IPS DF 6.9 (cell line): ENCODE data around the gene STAT5B.

Experiments used
- DNase-seq: peaks from one replicate; pipeline ENCODE4 v3.0.0-alpha.2; 2013; ENCODE audit warnings: low read depth, low spot score
- H3K27ac ChIP-seq: one replicate; pipeline ENCODE4 v1.5.1; 2013; ENCODE audit warnings: low read length, control low read depth
- H3K27me3 ChIP-seq: 2 replicates; pipeline ENCODE4 v1.6.1; 2013; ENCODE audit warnings: mild to moderate bottlenecking, low read length; ENCODE audit not compliant: control insufficient read depth, insufficient read depth
- H3K36me3 ChIP-seq: 2 replicates; pipeline ENCODE4 v1.6.1; 2013; ENCODE audit warnings: low read length; ENCODE audit not compliant: control insufficient read depth, insufficient read depth
- H3K4me1 ChIP-seq: 2 replicates; pipeline ENCODE4 v1.6.1; 2013; ENCODE audit warnings: low read length; ENCODE audit not compliant: control insufficient read depth, insufficient read depth
- H3K4me3 ChIP-seq: 2 replicates; pipeline ENCODE4 v1.5.1; 2013; ENCODE audit warnings: mild to moderate bottlenecking, low read length
- H3K9me3 ChIP-seq: 2 replicates; pipeline ENCODE4 v1.6.1; 2013; ENCODE audit warnings: low read length, inconsistent platforms; ENCODE audit not compliant: control insufficient read depth, insufficient read depth
- WGBS: extraction: QIAGEN DNeasy Blood & Tissue Kit; methylation state at CpG from one replicate; pipeline ENCODE4 v1.1.7; 2013; ENCODE audit warnings: mixed read lengths, missing lambda C conversion rate; ENCODE audit not compliant: insufficient read length, insufficient coverage; 5-methylcytosine and 5-hydroxymethylcytosine counted together

The STAT5B gene

DNA sequence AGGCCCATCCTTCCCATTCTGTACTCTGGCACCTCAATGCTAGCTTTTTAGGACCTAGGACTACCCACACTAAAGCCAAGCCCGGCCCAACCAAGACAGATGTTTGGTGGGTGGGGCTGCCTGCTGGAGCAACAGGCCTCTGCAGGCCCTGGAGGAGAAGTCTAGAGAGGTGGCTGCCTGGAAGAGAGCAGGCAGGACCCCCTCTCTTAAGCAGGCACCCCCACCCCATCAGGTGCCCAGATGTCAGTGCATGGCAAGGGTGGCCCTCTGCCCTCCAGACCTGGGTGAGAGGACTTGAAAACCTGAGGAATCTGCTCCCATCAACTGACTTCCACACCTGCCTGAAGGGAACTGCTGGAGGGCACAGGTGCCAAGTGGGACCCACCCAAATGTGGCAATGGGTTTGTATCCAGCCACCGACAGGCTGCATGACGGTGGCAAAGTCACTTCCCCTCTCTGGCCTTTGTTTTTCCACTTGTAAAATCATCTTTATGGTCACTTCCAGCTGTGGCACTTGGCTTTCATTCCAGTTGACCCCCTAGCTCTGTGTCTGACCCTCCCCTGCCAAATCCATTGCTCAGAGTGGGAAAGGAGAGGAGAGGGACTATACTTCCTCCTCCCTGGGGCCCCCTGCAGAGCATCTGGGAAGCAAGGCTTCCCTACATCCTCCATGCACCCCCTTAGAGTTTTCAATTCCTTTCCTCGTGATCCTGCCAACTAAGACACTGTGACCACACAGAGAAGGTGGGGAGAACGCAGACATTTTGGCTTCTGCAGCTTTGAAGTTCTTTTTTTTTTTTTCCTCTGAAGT is 10.4 kb upstream of the STAT5B start:
- no peaks in the 10 kb centered on the region for H3K36me3 ChIP-seq
- peaks cover 3% of the 10 kb centered on the region; the same call in 1 of the 2 replicates for H3K27me3 ChIP-seq
- no peak for DNase-seq
- no peak overlapping the region for H3K4me3 ChIP-seq
- no peak overlapping the region for H3K27ac ChIP-seq
- H3K4me1 ChIP-seq: 0 out of 2 replicates have a peak, but pooled peaks cover 3% of the 10 kb centered on the region
- no CpG with 5 or more reads among the region's 5 CpGs for WGBS
- H3K9me3 ChIP-seq: no peaks in the 10 kb centered on the region

DNA sequence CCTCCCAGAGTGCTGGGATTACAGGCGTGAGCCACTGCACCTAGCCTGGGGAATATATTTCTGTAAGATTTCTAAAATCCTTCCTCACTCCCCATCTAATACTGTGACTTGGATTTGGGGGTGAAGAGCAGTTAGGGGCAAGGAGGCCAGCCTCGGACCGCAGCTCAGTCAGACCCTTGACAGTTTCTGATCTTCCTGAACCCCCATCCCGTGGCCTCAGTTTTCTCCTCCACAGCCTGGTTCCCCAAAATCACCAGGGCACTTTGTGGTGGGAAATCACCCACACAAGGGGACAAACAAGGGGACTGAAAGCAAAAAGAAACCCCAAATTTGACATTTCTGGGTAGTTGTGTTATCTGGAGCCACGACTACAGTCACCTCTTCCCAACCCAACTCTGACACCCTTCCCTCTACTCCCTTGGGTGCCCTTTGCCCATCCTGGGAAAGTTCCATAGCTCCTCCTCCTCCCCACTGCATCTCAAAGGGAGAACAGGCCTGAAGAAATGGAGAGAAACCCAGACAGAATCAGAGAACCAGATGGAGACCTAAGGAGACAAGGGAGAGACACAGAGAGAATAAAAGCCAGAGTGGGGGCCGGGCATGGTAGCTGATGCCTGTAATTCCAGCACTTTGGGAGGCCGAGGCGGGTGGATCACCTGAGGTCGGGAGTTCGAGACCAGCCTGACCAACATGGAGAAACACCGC is 9.3 kb upstream of the STAT5B start:
- Histone ChIP-seq H3K9me3 (no peaks in the 10 kb centered on the region), H3K4me3 (no peak overlapping the region), H3K27ac (no peak overlapping the region), H3K36me3 (no peaks in the 10 kb centered on the region), H3K27me3 (peaks cover 3% of the 10 kb centered on the region; the same call in 1 of the 2 replicates), H3K4me1 (0 out of 2 replicates have a peak, but pooled peaks cover 3% of the 10 kb centered on the region)
- no CpG with 5 or more reads among the region's 11 CpGs for WGBS
- no peak for DNase-seq

DNA sequence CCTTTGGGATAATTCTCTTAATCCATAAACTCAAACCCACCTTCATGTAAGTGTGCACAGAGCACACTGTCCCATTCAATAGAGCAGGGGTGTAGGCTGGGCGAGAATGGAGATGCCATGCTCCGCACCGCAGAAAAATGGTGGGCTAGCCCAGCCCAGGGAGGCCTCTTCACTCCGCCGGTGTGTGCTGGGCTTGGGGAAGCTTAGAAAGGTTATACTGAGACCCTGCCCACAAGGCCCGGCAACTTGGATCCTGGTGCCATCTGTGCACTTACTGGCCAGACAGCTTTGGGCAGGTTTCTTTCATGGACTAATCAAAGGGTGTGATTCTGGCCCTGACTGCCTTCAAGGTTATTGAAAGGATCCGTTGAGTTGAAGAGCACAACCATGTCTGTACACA is 8.4 kb upstream of the STAT5B start:
- WGBS: no CpG with 5 or more reads among the region's 7 CpGs
- Histone ChIP-seq H3K9me3 (no peaks in the 10 kb centered on the region), H3K27ac (no peak overlapping the region), H3K36me3 (no peaks in the 10 kb centered on the region), H3K4me3 (no peak overlapping the region), H3K27me3 (peaks cover 3% of the 10 kb centered on the region; the same call in 1 of the 2 replicates), H3K4me1 (0 out of 2 replicates have a peak, but pooled peaks cover 3% of the 10 kb centered on the region)
- no peak for DNase-seq

DNA sequence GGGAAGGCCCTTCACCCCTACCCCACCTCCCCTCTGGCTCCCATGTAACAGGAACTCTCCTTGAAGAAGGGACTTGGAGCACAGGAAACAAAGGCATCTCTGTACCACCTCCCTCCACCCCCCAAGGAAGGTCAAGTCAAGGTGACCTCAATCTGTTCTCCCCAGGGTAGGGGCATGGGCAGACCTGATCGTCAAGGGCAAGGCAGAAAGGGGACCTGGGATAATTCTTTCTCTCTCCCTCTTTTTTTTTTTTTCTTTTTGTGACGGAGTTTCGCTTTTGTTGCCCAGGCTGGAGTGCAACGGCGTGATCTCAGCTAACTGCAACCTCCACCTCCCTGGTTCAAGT is 7.8 kb upstream of the STAT5B start:
- H3K27ac ChIP-seq: no peak overlapping the region
- H3K27me3 ChIP-seq: peaks cover 3% of the 10 kb centered on the region; the same call in 1 of the 2 replicates
- H3K4me3 ChIP-seq: no peak overlapping the region
- H3K36me3 ChIP-seq: no peaks in the 10 kb centered on the region
- 0 out of 2 replicates have a peak, but pooled peaks cover 1% of the 10 kb centered on the region for H3K4me1 ChIP-seq
- no CpG with 5 or more reads among the region's 5 CpGs for WGBS
- no peaks in the 10 kb centered on the region for H3K9me3 ChIP-seq
- DNase-seq: no peak

DNA sequence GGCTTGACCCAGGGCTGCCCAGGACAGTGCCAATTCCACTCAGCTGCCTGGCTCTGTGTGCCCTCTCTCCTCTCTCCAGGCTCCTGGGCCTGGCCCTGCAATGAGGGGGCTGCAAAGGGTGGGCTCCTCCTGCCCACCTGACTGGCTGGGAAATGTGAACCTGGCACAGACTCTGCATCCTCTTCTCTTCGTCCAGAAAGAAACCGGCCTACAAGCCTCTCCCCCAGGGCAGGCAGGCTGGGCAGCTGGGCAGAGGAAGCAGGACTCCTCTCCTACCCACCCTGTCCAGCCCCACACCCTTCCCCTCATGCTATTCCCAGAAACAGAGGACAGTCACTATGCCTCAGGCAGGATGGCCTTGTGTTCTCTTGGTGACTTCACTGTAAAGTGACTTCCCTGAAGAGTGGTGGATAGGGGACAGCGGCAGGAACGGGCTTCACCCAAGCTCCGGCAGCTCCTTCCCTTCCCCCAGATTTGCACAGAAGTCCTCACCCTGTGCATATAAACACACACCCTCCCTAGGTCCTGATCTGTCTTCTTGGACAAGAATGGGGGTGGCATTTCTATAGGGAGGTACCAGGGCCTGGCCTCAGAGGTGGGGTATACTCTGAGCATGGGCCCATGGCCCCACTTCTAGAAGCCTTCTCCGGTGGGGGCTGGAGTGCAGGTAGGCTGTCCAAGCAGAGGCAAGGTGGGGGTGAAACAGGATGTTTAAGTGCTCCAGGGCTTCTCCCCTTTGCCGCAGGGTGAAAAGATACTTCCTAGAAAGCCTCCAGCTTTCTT is 7.2 kb upstream of the STAT5B start:
- Histone ChIP-seq H3K27ac (no peak overlapping the region), H3K9me3 (no peaks in the 10 kb centered on the region), H3K27me3 (peaks cover 3% of the 10 kb centered on the region; the same call in 1 of the 2 replicates), H3K4me3 (no peak overlapping the region), H3K4me1 (0 out of 2 replicates have a peak, but pooled peaks cover 1% of the 10 kb centered on the region), H3K36me3 (no peaks in the 10 kb centered on the region)
- DNase-seq: no peak
- no CpG with 5 or more reads among the region's 7 CpGs for WGBS

DNA sequence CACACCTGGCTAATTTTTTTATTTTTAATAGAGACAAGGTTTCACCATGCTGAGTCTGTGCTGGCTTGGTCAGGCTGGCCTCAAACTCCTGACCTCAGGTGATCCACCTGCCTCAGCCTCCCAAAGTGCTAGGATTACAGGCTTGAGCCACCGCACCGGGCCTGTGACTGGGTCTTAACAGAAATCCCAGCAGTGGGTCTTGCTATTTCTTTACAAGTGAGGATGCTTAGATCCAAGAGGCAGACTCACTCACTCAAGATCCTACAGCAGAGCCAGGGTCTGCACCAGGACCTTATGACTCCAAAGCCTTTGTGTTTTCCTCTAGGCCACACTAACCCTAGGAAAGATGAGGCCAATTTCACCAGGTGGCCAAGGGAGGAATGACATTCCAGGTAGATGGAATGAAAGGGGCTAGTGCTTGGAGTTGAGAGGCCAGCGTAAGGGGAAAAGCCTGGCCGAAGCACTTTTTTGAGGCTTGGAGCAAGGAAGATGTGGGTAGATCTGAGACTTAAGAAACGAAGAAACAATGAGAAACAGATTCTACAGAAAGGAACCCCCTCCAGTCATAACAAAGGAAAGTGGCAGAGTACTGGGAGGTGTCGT is 6.4 kb upstream of the STAT5B start:
- H3K9me3 ChIP-seq: no peaks in the 10 kb centered on the region
- no peaks in the 10 kb centered on the region for H3K27me3 ChIP-seq
- 0 out of 2 replicates have a peak, but pooled peaks cover 1% of the 10 kb centered on the region for H3K4me1 ChIP-seq
- H3K4me3 ChIP-seq: no peak overlapping the region
- WGBS: no CpG with 5 or more reads among the region's 6 CpGs
- no peaks in the 10 kb centered on the region for H3K36me3 ChIP-seq
- no peak overlapping the region for H3K27ac ChIP-seq
- no peak for DNase-seq

GRCh38 chr17:42281571-42282096 is 5.4 kb upstream of the STAT5B start:
- Histone ChIP-seq H3K36me3 (no peaks in the 10 kb centered on the region), H3K27me3 (no peaks in the 10 kb centered on the region), H3K4me3 (no peak overlapping the region), H3K9me3 (no peaks in the 10 kb centered on the region), H3K27ac (no peak overlapping the region), H3K4me1 (no peaks in the 10 kb centered on the region)
- no CpG with 5 or more reads among the region's 7 CpGs for WGBS
- DNase-seq: no peak

GRCh38 chr17:42279776-42280630 is 3.8 kb upstream of the STAT5B start:
- Histone ChIP-seq H3K36me3 (no peaks in the 10 kb centered on the region), H3K27ac (no peak overlapping the region)

GRCh38 chr17:42277342-42277712 is 1.1 kb upstream of the STAT5B start:
- no peak for DNase-seq
- Histone ChIP-seq H3K4me3 (no peak overlapping the region), H3K9me3 (no peaks in the 10 kb centered on the region), H3K36me3 (no peaks in the 10 kb centered on the region), H3K27ac (no peak overlapping the region), H3K4me1 (no peaks in the 10 kb centered on the region), H3K27me3 (no peaks in the 10 kb centered on the region)
- WGBS: no CpG with 5 or more reads among the region's 6 CpGs

More at GRCh38 chr17:42279776-42280630, 3.8 kb upstream of the STAT5B start:
- H3K4me1 ChIP-seq: no peaks in the 10 kb centered on the region
- H3K4me3 ChIP-seq: no peak overlapping the region
- no CpG with 5 or more reads among the region's 4 CpGs for WGBS
- no peak for DNase-seq
- H3K27me3 ChIP-seq: no peaks in the 10 kb centered on the region
- no peaks in the 10 kb centered on the region for H3K9me3 ChIP-seq
